ENCODE measurements around the gene ZP2. TPM values are rescaled to one million over a fixed set of nuclear protein-coding genes. Genes with fewer than 3 reads are reported as not detected.

Gene ZP2
- total and polyA plus RNA-seq, 4 donors = not detected

DNA sequence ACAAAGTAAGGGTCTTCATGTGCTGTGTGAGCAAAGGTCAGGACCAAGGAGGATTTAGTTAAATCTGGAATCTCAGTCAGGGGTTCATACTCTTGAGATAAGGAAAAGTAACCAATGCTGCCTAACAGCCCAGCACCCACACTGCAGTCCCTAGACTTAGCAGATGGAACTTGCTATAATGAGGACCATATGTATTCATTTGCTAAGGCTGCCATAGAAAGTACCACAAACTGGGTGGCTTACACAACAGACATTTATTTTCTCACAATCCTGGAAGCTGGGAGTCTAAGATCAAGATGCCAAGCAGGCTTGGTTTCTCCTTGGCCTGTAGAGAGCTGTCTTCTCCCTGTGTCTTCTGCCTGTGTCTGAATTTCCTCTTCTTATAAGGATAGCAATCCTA, 20.8 kb downstream of the ZP2 start:
- Histone ChIP-seq H3K36me3 (ENCODE audit: control insufficient read depth in 4 of 4, insufficient read depth in 3 of 4, low read depth in 1 of 4, low read length in 3 of 4) (no peaks in the 10 kb centered on the region), H3K4me1 (ENCODE audit: control insufficient read depth in 4 of 4, insufficient read depth in 4 of 4, low read length in 3 of 4) (peaks cover 0 to 2% (median 0%) of the 10 kb centered on the region in 4 donors), H3K9me3 (ENCODE audit: control insufficient read depth in 4 of 4, low read length in 3 of 4) (no peaks in the 10 kb centered on the region), H3K9ac (ENCODE audit: low read depth in 1 of 2, low read length in 2 of 2) (no peak overlapping the region), H3K27ac (ENCODE audit: low read depth in 1 of 2, low read length in 2 of 2) (no peak overlapping the region), H3K27me3 (ENCODE audit: control insufficient read depth in 4 of 4, insufficient read depth in 4 of 4, low read length in 3 of 4) (no peaks in the 10 kb centered on the region), H3K4me3 (ENCODE audit: low read depth in 1 of 3, low read length in 3 of 3) (no peak overlapping the region)
- no peak for DNase-seq (ENCODE audit: low spot score)
- TF ChIP-seq HNF4A (conservative IDR thresholded peaks at IDR 0.05) (no peak), FOXA1 (IDR thresholded peaks at IDR 0.05) (no peak), FOXA2 (IDR thresholded peaks at IDR 0.05) (no peak), HNF4G (IDR thresholded peaks at IDR 0.05) (no peak), YY1 (IDR thresholded peaks at IDR 0.05) (no peak), RAD21 (IDR thresholded peaks at IDR 0.05) (no peak), NR2F2 (IDR thresholded peaks at IDR 0.05) (no peak)
- TF ChIP-seq, protein P1, sequence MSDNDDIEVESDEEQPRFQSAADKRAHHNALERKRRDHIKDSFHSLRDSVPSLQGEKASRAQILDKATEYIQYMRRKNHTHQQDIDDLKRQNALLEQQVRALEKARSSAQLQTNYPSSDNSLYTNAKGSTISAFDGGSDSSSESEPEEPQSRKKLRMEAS (IDR thresholded peaks at IDR 0.05) = no peak
- TF ChIP-seq, protein P2, sequence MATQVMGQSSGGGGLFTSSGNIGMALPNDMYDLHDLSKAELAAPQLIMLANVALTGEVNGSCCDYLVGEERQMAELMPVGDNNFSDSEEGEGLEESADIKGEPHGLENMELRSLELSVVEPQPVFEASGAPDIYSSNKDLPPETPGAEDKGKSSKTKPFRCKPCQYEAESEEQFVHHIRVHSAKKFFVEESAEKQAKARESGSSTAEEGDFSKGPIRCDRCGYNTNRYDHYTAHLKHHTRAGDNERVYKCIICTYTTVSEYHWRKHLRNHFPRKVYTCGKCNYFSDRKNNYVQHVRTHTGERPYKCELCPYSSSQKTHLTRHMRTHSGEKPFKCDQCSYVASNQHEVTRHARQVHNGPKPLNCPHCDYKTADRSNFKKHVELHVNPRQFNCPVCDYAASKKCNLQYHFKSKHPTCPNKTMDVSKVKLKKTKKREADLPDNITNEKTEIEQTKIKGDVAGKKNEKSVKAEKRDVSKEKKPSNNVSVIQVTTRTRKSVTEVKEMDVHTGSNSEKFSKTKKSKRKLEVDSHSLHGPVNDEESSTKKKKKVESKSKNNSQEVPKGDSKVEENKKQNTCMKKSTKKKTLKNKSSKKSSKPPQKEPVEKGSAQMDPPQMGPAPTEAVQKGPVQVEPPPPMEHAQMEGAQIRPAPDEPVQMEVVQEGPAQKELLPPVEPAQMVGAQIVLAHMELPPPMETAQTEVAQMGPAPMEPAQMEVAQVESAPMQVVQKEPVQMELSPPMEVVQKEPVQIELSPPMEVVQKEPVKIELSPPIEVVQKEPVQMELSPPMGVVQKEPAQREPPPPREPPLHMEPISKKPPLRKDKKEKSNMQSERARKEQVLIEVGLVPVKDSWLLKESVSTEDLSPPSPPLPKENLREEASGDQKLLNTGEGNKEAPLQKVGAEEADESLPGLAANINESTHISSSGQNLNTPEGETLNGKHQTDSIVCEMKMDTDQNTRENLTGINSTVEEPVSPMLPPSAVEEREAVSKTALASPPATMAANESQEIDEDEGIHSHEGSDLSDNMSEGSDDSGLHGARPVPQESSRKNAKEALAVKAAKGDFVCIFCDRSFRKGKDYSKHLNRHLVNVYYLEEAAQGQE (IDR thresholded peaks at IDR 0.05) = no peak
- TF ChIP-seq, protein P3, sequence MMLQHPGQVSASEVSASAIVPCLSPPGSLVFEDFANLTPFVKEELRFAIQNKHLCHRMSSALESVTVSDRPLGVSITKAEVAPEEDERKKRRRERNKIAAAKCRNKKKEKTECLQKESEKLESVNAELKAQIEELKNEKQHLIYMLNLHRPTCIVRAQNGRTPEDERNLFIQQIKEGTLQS (IDR thresholded peaks at IDR 0.05) = no peak
- TF ChIP-seq, protein P4, sequence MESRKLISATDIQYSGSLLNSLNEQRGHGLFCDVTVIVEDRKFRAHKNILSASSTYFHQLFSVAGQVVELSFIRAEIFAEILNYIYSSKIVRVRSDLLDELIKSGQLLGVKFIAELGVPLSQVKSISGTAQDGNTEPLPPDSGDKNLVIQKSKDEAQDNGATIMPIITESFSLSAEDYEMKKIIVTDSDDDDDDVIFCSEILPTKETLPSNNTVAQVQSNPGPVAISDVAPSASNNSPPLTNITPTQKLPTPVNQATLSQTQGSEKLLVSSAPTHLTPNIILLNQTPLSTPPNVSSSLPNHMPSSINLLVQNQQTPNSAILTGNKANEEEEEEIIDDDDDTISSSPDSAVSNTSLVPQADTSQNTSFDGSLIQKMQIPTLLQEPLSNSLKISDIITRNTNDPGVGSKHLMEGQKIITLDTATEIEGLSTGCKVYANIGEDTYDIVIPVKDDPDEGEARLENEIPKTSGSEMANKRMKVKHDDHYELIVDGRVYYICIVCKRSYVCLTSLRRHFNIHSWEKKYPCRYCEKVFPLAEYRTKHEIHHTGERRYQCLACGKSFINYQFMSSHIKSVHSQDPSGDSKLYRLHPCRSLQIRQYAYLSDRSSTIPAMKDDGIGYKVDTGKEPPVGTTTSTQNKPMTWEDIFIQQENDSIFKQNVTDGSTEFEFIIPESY (IDR thresholded peaks at IDR 0.05) = no peak

DNA sequence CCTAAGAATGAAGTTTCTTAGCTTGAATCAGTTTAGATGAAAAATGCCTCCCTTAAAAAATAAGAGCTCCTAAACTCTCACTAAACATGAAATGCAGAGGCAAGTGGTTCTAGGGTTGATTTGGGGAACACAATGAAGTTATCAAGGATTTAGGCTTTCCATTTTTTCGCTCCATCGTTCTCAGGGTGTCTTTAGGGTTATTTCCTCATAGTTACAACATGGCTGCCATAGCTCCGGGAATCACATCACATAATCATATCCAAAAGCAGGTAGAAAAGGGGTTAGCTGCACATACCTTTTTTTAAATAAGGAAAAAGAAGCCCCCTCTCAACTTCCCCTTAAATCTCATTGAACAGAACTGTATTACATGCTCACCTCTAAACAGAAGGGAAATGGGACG, 21.4 kb downstream of the ZP2 start:
- WGBS = 95% methylated on average over 4 of the region's 4 CpGs
- Histone ChIP-seq H3K36me3 (ENCODE audit: control insufficient read depth in 4 of 4, insufficient read depth in 3 of 4, low read depth in 1 of 4, low read length in 3 of 4) (no peaks in the 10 kb centered on the region), H3K27me3 (ENCODE audit: control insufficient read depth in 4 of 4, insufficient read depth in 4 of 4, low read length in 3 of 4) (no peaks in the 10 kb centered on the region), H3K9me3 (ENCODE audit: control insufficient read depth in 4 of 4, low read length in 3 of 4) (no peaks in the 10 kb centered on the region), H3K9ac (ENCODE audit: low read depth in 1 of 2, low read length in 2 of 2) (no peak overlapping the region), H3K4me1 (ENCODE audit: control insufficient read depth in 4 of 4, insufficient read depth in 4 of 4, low read length in 3 of 4) (peaks cover 0 to 2% (median 0%) of the 10 kb centered on the region in 4 donors), H3K4me3 (ENCODE audit: low read depth in 1 of 3, low read length in 3 of 3) (no peak overlapping the region), H3K27ac (ENCODE audit: low read depth in 1 of 2, low read length in 2 of 2) (no peak overlapping the region)
- TF ChIP-seq, protein P1 (IDR thresholded peaks at IDR 0.05) = no peak
- TF ChIP-seq FOXA1 (IDR thresholded peaks at IDR 0.05) = no peak
- no peak for TF ChIP-seq SP1 (IDR thresholded peaks at IDR 0.05)
- TF ChIP-seq, protein P4 (IDR thresholded peaks at IDR 0.05) = no peak
- TF ChIP-seq RXRA (IDR thresholded peaks at IDR 0.05) = no peak
- TF ChIP-seq, protein P2 (IDR thresholded peaks at IDR 0.05) = no peak
- TF ChIP-seq HNF4G (IDR thresholded peaks at IDR 0.05) = no peak
- no peak for TF ChIP-seq NR2F2 (IDR thresholded peaks at IDR 0.05)
- TF ChIP-seq, protein P5, sequence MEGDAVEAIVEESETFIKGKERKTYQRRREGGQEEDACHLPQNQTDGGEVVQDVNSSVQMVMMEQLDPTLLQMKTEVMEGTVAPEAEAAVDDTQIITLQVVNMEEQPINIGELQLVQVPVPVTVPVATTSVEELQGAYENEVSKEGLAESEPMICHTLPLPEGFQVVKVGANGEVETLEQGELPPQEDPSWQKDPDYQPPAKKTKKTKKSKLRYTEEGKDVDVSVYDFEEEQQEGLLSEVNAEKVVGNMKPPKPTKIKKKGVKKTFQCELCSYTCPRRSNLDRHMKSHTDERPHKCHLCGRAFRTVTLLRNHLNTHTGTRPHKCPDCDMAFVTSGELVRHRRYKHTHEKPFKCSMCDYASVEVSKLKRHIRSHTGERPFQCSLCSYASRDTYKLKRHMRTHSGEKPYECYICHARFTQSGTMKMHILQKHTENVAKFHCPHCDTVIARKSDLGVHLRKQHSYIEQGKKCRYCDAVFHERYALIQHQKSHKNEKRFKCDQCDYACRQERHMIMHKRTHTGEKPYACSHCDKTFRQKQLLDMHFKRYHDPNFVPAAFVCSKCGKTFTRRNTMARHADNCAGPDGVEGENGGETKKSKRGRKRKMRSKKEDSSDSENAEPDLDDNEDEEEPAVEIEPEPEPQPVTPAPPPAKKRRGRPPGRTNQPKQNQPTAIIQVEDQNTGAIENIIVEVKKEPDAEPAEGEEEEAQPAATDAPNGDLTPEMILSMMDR (IDR thresholded peaks at IDR 0.05; ENCODE audit: low read depth, low read length, missing input control) = no peak
- TF ChIP-seq TAF1 (conservative IDR thresholded peaks at IDR 0.05) = no peak
- no peak for TF ChIP-seq RAD21 (IDR thresholded peaks at IDR 0.05)
- TF ChIP-seq, protein P3 (IDR thresholded peaks at IDR 0.05) = no peak
- TF ChIP-seq YY1 (IDR thresholded peaks at IDR 0.05) = no peak
- TF ChIP-seq HNF4A (conservative IDR thresholded peaks at IDR 0.05) = no peak
- no peak for TF ChIP-seq JUND (IDR thresholded peaks at IDR 0.05)
- DNase-seq (ENCODE audit: low spot score) = no peak
